GM18867 (cell line): Measurements from ENCODE around the gene EFNA5.

Source experiments
- ATAC-seq: cut with Tn5 transposase; IDR thresholded peaks from one replicate; pipeline ENCODE4 v1.9.1; 2021; ENCODE audit warnings: mild to moderate bottlenecking, moderate library complexity; ENCODE audit not compliant: unreplicated experiment

Gene EFNA5

DNA sequence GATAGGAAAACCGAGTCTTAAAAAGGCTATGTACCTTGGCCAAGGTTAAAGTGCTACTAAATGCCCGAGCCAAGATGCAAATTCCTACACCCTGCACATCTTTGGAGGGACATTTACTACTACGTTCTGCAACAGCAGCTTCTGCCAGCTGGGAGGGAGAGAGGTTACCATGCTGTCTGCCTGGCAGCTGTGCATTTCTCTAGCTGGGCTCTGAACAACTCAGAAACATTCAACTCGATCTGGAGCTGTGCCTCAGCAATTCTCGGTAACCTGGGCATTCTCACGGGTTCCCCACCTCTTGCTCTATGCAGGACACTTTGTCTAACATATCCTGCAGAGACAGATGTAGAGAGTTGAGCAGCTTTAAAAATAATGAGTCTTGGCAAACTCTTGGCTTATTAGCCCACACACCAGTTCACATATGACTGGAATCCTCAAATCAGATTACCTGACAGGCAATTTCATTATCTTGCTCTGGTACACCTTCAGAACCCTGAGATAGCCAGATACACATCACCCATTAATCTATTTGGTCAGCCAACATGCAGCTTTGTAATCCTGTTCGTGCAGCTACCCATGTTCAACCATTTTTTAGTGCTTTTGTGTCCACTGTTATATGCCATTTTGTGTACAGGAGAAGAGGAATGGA lies 115.8 kb downstream of the EFNA5 start:
- ATAC-seq, result no peak

DNA sequence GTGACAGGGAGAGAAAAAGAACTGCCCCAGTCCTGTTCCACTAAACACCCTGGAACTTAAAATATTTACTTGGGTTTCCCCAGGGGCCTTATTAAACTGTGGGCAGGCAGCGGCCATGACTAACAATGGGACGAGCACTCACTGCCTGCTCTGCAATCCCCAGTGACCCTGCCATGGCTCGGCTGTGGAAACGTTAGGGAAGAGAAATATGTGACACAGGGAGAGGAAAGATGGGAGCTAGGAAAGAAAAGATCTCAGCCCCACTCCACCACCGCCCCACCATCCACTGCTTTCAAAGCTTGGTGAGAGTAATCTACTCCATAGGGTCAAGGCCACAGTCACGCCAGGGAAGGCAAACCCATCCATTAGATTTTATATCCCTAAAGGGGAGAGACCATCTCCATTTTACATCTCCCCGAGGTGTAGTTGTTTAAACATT lies 117.6 kb downstream of the EFNA5 start:
- ATAC-seq, result no peak

DNA sequence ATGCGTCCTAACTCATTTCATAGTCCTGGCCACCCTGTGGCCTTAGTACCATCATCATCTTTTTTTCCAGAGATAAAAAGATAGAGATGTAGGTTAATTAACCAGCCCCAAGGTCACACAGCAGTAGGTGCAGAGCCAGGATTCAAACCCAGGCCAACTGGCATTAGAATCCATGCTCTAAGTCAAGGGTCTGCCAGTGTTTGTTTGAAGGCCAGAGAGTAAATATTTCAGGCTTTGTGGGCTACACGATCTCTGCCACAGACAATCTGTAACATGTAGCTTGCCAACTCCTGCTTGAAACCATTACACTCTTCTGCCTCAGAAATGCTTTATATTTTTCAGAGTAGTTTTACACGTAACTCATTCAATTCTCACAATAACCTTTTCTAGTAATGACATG lies 119.6 kb downstream of the EFNA5 start:
- ATAC-seq, result no peak

DNA sequence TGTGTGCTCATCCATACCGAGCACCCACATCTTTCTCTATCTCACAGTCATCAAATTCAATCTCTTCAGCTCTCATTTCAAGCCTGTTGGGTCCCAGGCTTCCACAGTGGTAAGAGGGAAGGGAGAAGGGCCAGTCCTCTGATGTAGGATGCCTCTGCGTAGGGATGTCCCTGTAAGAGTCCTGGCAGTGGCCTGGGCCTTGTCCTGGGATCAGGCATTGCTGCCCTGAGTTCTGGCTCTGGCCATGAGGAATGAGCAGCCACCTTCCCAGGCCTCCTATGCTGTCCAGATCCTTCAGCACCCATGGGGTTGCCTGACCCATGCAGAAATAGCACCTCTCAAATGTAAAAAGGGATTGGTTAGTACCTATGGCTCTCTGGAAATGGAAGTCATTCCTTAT lies 121.2 kb downstream of the EFNA5 start:
- no peak for ATAC-seq

DNA sequence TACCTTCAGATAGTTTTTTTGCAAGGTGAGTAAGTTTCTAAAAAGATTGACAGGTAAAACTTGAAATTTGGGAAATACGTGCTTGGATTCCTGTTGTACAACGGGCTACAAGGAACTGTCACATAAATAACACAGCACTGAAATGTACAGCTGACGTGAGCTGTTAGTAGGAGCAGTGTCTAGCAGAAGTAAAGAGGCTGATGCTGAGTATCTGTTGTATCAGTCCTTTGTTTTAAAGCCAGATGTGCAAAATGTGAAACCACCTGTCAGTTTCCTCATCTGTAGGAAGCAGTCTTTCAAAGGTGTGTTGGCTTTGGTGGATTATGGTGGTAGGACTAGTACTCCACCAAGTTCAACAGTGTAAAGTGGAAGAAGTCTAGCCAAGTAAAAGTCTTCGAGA lies 122.3 kb downstream of the EFNA5 start:
- ATAC-seq, result no peak

DNA sequence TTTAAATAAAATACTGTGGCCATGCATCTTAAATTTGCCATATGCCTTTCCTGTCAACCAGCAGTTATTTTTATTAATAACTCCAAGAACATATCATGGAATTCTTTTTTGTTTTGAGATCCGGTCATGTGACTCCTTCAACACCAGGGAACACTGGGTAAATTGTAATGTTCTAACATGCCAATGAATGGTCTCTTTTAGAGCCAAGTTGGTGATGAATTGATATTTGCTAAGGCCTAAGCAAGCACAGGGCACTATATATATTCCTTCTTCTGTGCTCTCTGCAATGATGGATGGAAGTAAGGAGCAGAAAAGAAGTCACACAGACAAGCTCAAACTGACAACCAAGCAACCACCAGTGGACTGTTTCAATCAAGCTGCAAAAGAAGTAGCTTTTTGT lies 124.0 kb downstream of the EFNA5 start:
- ATAC-seq, result no peak

DNA sequence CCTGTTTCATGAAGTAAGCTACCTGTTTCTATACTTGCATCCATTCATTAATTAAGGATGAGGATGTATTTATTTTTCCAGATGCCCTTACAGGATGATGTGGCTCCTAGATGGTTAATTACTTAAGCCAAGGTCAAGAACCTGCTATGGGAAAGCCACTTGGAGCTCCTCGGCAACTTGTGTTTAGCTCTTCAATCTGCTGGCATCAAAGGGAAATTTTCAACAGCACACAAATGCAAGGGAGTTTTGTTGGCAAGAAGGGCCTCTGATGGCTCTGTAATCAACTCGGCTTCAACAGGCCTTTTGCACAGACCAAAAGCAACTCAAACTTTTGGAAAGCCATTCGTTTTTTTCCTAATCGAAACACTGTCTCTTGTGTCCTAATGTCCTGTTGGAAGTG lies 125.3 kb downstream of the EFNA5 start:
- ATAC-seq, result no peak

DNA sequence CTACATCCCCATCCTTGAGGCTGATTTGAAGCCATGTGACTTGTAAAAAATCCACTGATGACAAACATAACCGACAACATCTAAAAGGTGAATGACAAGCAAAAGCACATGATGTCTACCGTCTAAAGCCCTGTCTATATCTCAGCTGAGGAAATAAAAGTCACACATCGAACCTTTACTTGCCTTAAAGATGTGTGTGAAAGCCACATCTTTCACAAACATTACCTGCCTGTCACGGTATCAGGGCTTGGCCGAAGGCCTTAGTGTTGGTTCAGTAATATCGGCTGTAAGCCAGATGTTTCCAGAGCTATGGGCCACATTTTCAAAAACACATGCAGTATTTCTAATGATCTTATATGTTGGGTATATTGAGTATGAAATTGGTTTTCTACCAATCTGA lies 125.8 kb downstream of the EFNA5 start:
- ATAC-seq, result no peak

DNA sequence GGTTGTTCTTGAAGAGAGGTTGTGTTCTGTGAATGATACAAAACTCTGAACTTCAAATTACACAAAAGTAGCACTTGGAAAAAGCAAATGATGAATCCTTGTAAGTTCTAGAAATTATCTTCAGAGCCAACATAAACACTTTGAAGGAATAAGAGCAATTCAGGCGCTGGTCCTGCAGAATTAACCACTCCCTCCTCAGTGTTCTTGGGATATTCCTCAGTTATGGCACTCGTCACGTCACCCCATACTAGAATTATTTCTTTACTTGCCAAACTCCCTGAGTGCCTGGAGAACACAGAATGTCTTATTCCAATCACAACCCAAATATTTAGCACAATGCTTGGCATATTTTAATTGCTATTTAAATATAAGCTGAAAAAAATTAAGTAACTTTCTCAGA lies 126.3 kb downstream of the EFNA5 start:
- ATAC-seq, result no peak

DNA sequence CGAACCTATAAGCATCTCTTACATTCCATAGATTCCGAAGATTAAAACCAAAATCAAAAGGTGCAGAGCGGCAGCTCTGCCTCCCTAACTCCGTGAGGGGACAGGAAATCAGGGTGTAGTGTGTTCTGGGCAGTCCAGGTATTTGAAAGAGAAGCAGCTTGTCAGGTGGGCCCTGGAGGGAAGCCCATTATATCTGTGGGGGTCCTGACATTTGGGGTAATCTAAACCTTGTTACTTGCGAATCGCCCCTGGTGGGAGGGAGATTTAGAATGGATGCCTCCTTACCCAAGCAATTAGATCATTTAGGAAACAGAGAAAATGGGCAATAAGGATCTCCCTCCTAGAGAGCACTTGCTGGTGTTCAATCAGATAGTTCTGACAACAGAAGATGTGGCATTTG lies 126.9 kb downstream of the EFNA5 start:
- no peak for ATAC-seq

DNA sequence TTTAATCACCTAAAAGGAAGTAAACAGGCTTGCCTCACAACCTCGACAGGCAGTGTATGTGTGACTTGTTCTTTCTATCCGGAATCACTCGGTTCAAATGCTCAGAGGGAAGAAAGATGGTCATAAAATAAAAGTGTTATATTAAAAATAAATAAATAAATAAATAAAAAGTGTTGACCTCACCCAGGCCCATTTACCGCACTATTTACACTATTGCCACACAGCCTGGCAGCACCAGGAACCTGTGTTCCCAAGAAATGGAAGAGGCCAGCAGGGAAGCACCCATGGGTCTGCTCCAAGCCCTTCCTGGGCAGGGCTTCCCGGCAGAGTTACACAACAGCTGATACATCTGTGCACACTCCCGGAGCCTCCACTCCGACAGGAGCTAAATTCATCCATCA lies 127.9 kb downstream of the EFNA5 start:
- no peak for ATAC-seq

DNA sequence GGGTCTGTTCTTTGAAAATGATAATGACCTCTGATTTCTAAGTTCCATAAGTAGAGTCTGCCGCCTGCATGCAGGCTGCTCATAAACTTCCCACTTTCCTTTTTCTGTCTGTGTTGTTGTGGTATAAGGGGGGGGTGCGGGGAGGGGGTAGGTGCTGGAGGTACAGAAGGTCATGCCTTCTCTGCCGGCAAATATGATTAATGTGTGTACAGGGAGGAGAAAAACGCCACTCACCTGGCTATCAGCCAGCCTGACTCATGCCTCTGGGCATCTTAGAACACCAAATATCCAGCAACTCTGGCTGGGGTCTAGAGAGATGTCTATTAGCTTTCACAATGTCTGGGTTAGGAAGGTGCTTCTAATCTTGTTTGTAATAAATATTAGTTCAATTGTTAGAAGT lies 128.3 kb downstream of the EFNA5 start:
- ATAC-seq, result no peak

DNA sequence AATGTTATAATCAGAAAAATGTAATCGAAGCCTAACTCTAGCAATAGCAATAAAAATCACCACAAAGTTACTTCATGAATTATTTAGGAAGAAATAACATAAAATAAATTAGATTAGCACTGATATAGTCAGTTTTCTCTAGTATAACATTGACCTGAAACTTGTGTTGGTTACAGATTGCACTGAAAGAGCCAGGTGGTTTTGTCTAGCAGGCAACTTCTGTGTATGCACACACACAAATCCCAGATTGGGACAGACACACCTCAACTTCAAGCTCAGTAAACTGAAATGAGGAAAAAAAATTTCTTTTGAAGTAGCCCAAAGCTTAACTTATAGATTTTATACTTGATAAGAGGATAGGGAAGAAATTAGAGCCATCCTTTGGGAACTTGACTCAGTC lies 129.3 kb downstream of the EFNA5 start:
- no peak for ATAC-seq

DNA sequence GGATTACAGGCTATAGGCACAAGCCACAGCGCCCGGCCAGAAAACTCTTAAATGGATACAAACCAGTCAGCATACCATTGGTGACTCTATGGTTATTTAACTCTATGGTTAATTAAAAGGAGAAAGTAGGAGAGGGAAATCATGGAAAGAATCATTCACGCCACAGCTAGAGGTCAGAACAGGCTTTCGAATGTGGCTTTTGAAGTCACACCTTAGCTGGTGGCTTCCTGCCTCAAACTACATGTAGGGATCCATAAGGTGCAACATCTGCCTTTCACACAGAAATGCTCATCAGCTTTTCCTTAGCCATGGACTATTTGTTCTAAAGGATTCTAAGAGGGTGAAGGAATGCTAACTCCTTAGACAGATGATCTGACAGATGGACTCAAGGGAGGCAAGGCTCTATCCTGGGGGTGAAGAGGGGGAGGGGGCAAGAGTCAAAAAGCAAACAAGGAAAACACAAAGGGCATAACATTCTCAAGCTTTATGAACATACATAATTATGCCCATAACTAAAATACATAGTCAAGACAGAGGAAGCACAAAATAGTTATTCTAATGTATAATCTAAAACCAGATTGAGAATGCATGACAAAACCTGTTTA lies 130.9 kb downstream of the EFNA5 start:
- ATAC-seq, result no peak

DNA sequence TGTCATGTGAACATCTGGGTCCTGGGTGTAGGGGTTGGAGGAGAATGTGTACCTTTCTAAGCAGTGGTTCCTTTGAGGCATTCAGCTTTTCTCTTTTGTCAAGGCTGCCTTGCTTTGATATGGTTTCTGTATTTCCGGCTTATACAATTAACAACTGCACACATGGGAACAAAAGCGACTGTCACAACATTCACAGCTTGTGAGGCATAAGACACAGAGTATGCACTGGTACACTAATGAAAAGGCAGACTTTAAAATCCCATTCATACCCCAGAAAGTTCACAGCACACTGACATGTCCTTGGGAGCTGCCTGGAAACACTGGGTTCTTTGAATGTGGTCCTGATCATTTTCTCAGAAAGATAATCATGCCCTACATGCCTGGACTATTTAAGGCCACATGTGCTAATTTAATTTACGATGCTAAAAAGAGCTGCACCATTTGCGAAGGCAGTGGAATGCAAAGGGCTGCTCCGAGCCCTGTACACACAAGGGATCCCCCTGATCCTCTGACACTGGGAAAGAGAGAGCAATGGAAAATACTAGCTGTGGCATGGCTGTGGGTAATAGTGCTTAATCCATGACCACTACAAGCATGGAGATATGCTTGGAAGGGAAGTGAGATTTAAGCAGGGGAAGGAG lies 131.8 kb downstream of the EFNA5 start:
- no peak for ATAC-seq

DNA sequence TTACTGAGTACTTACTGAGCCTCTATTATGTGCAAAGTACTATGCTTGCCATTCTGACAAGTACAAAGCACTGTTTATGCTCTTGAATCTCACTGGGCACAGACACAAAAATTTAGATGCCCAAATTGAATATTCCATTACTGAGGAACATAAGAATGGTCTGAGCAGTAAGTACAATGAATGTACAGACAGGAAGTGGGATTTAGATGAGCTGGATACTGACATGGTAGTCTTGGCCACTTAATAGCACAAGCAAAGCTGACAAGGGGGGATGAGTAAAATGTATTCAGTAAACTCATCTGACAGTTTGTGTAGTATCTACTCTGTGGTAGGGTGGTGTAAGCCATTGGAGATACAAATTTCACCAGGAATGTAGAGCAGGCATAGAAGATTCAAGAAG lies 132.4 kb downstream of the EFNA5 start:
- ATAC-seq, result no peak

DNA sequence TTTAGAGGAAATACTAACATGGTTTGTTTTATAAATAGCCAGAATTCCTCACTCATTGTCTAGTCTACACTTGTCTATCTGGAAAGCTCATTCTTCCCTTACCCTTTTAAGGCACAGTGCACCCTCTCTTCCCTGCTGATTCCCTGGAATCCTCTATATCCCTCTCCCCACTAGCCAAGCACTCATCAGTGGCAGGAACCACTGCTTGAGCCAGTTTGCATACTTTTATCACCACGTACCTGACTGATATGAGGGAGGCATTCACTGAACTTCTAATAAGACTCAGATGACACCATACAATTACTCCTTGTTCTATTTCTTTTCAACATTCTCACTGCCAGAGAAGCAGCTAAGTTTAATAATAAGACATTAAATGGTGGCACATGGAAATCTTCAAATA lies 134.9 kb downstream of the EFNA5 start:
- ATAC-seq, result no peak

DNA sequence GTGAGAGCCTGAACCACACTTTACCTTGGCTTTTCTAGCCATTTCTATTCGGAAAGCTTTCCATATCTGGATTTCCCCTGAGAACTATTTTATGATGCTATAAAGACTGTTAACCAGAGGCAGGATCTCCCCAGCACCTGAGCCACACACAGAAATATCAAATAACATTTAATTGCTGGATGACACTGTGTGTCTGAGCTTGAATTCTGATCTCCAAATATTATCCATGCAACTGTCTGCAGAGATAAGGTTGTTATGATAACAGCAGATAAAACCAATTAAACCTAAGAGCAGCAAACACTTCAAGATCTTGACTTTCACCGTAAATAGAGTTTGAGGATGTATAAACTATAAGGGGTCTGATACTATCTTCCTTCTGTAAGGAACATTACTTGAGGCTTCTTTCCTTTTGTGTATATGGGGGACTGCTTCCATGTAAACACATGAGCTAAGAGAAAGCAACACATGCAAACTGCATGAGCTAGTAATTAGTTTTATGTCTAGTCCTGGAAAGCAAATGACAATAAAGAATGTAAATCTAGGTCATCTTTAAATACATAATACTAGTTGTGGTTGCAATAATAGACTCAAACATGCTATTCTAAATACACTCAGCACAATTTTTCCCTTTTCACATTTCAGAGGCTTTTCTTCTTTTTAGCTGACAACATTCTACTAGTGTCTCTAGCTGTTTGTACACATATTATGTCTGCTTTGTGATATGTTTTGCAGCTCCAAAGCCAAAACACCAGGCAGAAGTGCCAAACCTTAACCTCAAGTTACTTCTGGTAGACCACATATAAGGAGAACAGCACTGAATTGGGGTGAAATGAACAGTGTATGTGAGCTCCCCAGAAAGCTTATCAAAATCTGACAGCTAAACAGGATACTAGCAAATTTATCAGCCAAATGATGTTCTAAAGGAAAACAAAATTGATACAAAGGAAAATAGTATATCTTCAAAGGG lies 136.5 kb downstream of the EFNA5 start:
- no peak for ATAC-seq

DNA sequence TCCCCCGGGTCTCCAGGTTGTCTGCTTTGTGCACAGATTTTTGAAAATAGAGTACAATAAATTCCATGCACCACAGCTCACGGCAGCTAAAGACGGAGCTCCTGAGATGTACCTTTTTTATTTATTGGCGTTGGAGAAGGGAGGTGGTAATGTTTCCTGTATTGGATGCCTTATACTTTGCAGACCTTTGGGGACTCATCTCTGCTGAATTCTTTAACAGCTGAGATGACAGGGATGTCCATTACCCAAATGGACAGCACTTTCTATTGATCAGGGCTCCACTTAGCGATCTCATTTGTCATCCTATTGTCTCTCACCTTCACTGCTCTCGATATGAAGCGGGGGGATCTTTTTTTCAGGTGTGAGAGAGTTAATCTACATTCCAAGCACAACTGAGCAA lies 137.8 kb downstream of the EFNA5 start:
- no peak for ATAC-seq

DNA sequence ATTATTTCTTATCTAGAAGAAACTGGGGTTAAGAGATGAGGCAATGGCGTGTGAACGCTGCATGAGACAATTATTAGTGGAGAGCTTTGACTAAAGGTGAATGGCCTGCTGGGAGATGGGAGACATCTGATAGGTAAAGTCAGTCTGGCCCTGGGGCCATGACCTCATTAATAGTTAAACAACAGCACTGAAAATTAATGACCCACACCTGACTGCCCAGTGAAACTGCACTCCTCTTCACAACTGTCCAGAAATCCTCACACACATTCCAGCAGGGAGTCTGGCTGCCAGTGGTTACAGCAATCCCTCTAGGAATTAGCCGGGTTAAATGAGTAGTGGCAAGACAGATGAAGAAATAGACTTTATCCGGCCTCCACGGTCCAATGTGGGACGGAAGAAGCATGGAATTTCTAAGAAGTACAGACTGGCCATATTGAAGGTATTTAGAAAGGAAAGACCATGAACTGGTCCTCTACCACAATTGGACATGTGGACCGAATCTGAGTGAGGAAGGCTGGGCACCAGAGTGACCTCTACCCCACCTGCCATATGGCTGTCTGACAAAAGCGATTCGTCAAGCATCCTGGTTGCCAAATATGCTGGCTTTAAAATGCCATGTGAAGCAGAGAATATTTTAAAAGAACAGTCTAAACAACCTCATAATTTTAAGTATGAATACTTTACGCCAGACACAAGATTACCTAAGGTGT lies 138.4 kb downstream of the EFNA5 start:
- no peak for ATAC-seq

DNA sequence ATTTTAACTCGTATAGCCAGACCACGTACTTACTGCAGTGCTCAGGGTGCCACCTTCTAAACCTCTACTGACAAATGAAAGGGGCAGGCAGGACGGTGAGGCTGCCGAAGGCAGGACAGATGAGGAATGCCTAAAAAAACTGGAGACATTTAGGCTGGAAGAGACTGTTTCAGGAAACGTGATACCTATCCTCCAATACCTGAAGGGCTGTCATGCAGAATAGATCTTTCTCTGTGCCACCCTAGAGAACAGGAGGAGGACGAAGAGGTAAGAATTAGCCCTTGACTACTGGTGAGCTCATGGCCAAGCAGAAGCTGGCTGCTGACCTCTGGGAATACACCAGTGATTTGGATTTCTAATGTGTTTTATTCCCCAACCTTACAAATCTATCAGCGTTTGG lies 139.4 kb downstream of the EFNA5 start:
- ATAC-seq, result no peak
